HepG2 (cell line): ENCODE results near the gene STK10. TPM values are rescaled to one million over a fixed set of nuclear protein-coding genes. Genes with fewer than 3 reads are reported as not detected.

Experiments
- ATAC-seq: fragments of 200-7000 bp; cut with Tn5 transposase; 3 replicates; pipeline ENCODE4 v1.9.1; 2020; ENCODE audit warnings: mild to moderate bottlenecking, moderate library complexity
- BruUV-seq: library from RNA; stranded (reverse); fragments of 400-500 nt; replicated peaks from 2 replicates; lab custom pipeline; 2021; lab: Mats Ljungman, UMichigan
- CTCF ChIA-PET: fragments of 300-600 bp; formaldehyde crosslinking; extraction: SDS; loops from one replicate; lab custom pipeline; 2021; ENCODE audit warnings: low total read pairs, inconsistent platforms, low intra/inter-chr PET ratio; lab: Yijun Ruan, JAX
- POLR2A ChIA-PET: fragments of 350-600 bp; sonication (Branson Sonifier 250); formaldehyde crosslinking; loops from one replicate; lab custom pipeline; 2020; ENCODE audit warnings: antibody characterized with exemption, inconsistent platforms; lab: Yijun Ruan, JAX
- DNase-seq: peaks from one replicate; pipeline ENCODE4 v3.0.0-alpha.2; 2015; ENCODE audit warnings: low spot score
- FAIRE-seq: peaks from 3 replicates; lab custom pipeline; 2011; peaks lifted over from hg19 to GRCh38; lab: Jason Lieb, UNC
- H2AFZ ChIP-seq: one replicate; pipeline ENCODE4 v1.6.1; 2011; ENCODE audit warnings: low read length, inconsistent platforms
- H3K27ac ChIP-seq: fragments of 300-600 bp; 3 replicates; pipeline ENCODE4 v1.8.0; 2011; ENCODE audit warnings: mixed run types, mild to moderate bottlenecking, mixed read lengths, low read length, inconsistent platforms; ENCODE audit not compliant: insufficient read depth; ENCODE audit errors: extremely low read length
- H3K27me3 ChIP-seq, 2 experiments: fragments of 200-600 bp in 1 of 2; 2 replicates in 1 of 2; 3 replicates in 1 of 2; pipeline versions ENCODE4 v1.6.0 to v1.8.0; 2011; ENCODE audit warnings: low read length in 2 of 2, mild to moderate bottlenecking in 2 of 2, moderate library complexity in 2 of 2, inconsistent platforms in 1 of 2; ENCODE audit not compliant: insufficient read depth in 2 of 2, control insufficient read depth in 1 of 2
- H3K36me3 ChIP-seq, 2 experiments: fragments of 200-600 bp in 1 of 2; replicated peaks in 1 of 2; 2 replicates in 1 of 2; 3 replicates in 1 of 2; pipeline versions ENCODE4 v1.5.1 to v1.8.0; 2011; ENCODE audit warnings: low read length in 2 of 2, inconsistent platforms in 1 of 2; ENCODE audit not compliant: insufficient read depth in 2 of 2, control insufficient read depth in 1 of 2
- H3K4me1 ChIP-seq: 2 replicates; pipeline ENCODE4 v1.5.1; 2012; ENCODE audit warnings: low read length, inconsistent platforms; ENCODE audit not compliant: insufficient read depth
- H3K4me2 ChIP-seq: 2 replicates; pipeline ENCODE4 v1.6.0; 2011; ENCODE audit warnings: low read depth, low read length, inconsistent platforms
- H3K4me3 ChIP-seq, 3 experiments: fragments of 200-600 bp in 1 of 3; sonication (generic), shearing (Covaris generic) in 1 of 3; replicated peaks in 1 of 3; 2 replicates each; pipeline ENCODE4 v1.5.1; 2011 to 2016; ENCODE audit warnings: low read length in 3 of 3, inconsistent platforms in 2 of 3, low read depth in 2 of 3, mild to moderate bottlenecking in 2 of 3, control low read depth in 1 of 3, mixed read lengths in 1 of 3; ENCODE audit not compliant: insufficient read depth in 1 of 3
- H3K79me2 ChIP-seq: one replicate; pipeline ENCODE4 v1.6.1; 2011; ENCODE audit warnings: low read length, inconsistent platforms; ENCODE audit not compliant: insufficient read depth
- H3K9ac ChIP-seq: 2 replicates; pipeline ENCODE4 v1.6.0; 2011; ENCODE audit warnings: mild to moderate bottlenecking, low read depth, low read length, inconsistent platforms; ENCODE audit not compliant: insufficient read depth
- H3K9me3 ChIP-seq: 2 replicates; pipeline ENCODE4 v1.5.1; 2012; ENCODE audit warnings: mild to moderate bottlenecking, low read length
- H4K20me1 ChIP-seq: 2 replicates; pipeline ENCODE4 v1.6.0; 2011; ENCODE audit warnings: inconsistent platforms, mild to moderate bottlenecking, low read length, moderate library complexity; ENCODE audit not compliant: insufficient read depth
- CBFB ChIP-seq: sonication (generic); formaldehyde crosslinking; IDR thresholded peaks from 2 replicates; pipeline ENCODE4 v1.4.0; 2020; ENCODE audit warnings: missing genetic modification reagents
- DPF2 ChIP-seq: sonication (generic); formaldehyde crosslinking; IDR thresholded peaks from 2 replicates; pipeline ENCODE4 v1.4.0; 2020; ENCODE audit warnings: mild to moderate bottlenecking, low read depth, missing genetic modification reagents, borderline replicate concordance
- NFYC ChIP-seq: IDR thresholded peaks from 2 replicates; pipeline ENCODE4 v1.6.1; 2016; ENCODE audit warnings: missing genetic modification reagents, missing compliant biosample characterization
- TBX3 ChIP-seq: fragments of 450-650 bp; IDR thresholded peaks from 2 replicates; pipeline ENCODE4 v1.6.1; 2017; ENCODE audit warnings: antibody characterized with exemption, mild to moderate bottlenecking, inconsistent platforms, borderline replicate concordance
- ZFAT ChIP-seq: sonication (generic); formaldehyde crosslinking; conservative IDR thresholded peaks from 2 replicates; pipeline ENCODE4 v1.8.1; 2023; ENCODE audit warnings: missing genetic modification reagents, inconsistent platforms
- ZNF747 ChIP-seq: sonication (generic); formaldehyde crosslinking; IDR thresholded peaks from 2 replicates; pipeline ENCODE4 v1.8.1; 2023; ENCODE audit warnings: missing genetic modification reagents, mild to moderate bottlenecking, borderline replicate concordance
- WGBS: methylation state at CpG from one replicate; pipeline ENCODE4 v1.1.6; 2017; ENCODE audit warnings: low lambda C conversion rate; 5-methylcytosine and 5-hydroxymethylcytosine counted together
- in situ Hi-C: cut with HindIII; loops from 2 replicates; pipeline ENCODE4 v1.10.0; 2017; ENCODE audit warnings: low pct_unique_long_range_greater_than_20kb; ENCODE audit not compliant: extremely low pct_ligation_motif_present
- intact Hi-C: fragments of 100-400 bp; cut with micrococcal nuclease; formaldehyde crosslinking; loops from one replicate; pipeline ENCODE4 v1.10.0; 2022; ENCODE audit not compliant: unreplicated experiment
- polyA plus RNA-seq, 8 experiments: library from polyadenylated mRNA; depleted of rRNA in 3 of 8; stranded (reverse) in 7 of 8; unstranded in 1 of 8; fragments of >200 nt; fragmentation: Illumina TruSeq in 4 of 8; extraction: Trizol in 4 of 8; gene quantifications; 2 replicates each; pipeline versions ENCODE4 v1.2.1 to v1.2.3, GENCODE V29; 2011 to 2016; ENCODE audit warnings: low read depth in 4 of 8, missing spikeins in 1 of 8, mixed read lengths in 1 of 8; ENCODE audit not compliant: insufficient read depth in 1 of 8
- total RNA-seq, 5 experiments: library from RNA; depleted of rRNA; stranded (reverse); fragments of >200 nt; fragmentation: Illumina TruSeq; extraction: Trizol; gene quantifications; 2 replicates each; pipeline ENCODE4 v1.2.3, GENCODE V29; 2016; ENCODE audit warnings: low read depth in 1 of 5
- TF ChIP-seq, protein P1 (sequence below), 2 experiments: sonication (generic) in 1 of 2; formaldehyde crosslinking in 1 of 2; IDR thresholded peaks; 2 replicates each; pipeline versions ENCODE4 v1.6.1 to v1.9.0; 2014 to 2022; ENCODE audit warnings: antibody characterized with exemption in 1 of 2, borderline replicate concordance in 1 of 2, inconsistent platforms in 1 of 2, low read depth in 1 of 2, missing genetic modification reagents in 1 of 2
- TF ChIP-seq, protein P2 (sequence below): IDR thresholded peaks from 2 replicates; pipeline ENCODE4 v1.6.1; 2016; ENCODE audit warnings: low read depth, missing genetic modification reagents, missing compliant biosample characterization
- TF ChIP-seq, protein P3 (sequence below): sonication (generic); formaldehyde crosslinking; IDR thresholded peaks from 2 replicates; pipeline ENCODE4 v1.5.0; 2020; ENCODE audit warnings: mild to moderate bottlenecking, missing genetic modification reagents

The STK10 gene
- total and polyA plus RNA-seq, 2 of the 13 experiments (the other 11 are each of a cell fraction or from before 2014, with no cell fraction given) = 7.0 to 7.2 TPM

DNA sequence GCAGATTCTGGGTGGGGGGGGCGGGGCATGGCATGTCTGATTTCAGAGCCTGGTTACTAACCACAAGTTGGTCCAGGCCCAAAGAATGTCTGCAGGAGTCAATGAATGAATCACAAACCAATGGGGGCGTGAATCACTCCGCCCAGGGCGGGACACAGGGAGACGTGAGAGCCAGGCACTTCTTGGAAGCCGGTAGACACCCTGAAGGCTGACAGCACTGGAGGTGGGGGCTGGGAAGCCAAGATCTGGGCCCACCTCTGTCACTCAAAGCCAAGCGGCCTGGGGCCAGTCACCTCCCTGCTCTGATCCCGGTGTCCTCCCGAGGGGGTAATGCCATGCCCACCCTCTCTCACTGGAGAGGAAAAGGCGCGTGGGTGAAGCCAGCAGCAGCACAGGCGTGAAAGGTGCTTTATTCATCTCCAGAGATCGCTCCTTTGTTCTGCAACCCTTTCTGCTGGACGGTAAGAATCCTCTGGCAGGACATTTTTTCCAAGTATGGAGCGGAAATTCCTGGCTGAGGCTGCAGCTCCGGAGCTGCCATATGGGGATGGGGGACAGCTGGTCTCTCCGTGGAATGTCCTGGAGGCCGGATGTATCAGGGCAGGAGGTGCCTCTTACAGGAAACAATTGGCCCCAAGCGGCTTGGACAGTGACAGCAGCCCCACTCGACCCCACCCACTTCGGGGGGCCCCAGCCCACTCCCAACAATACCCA, 85.0 kb downstream of the STK10 start:
- intact Hi-C loops (no loop called here), in situ Hi-C loops (loop anchor here (10.0 kb wide), 1 partner anchor 182 kb away; the partner anchor contains the start of gene UBTD2)
- Histone ChIP-seq H3K36me3 (peaks cover 2 to 6% of the 10 kb centered on the region in 2 experiments; a peak in 2 of 5 replicates), H2AFZ (no peak overlapping the region), H3K4me1 (peaks cover 37% of the 10 kb centered on the region), H4K20me1 (no peaks in the 10 kb centered on the region), H3K9ac (no peak overlapping the region), H3K9me3 (no peaks in the 10 kb centered on the region), H3K4me2 (no peak overlapping the region), H3K79me2 (no peaks in the 10 kb centered on the region), H3K27me3 (no peaks in the 10 kb centered on the region), H3K4me3 (no peak overlapping the region), H3K27ac (no peak overlapping the region)
- POLR2A ChIA-PET = interaction anchor here (1.3 kb wide), 1 partner anchor 85 kb away, joined by 3 read pairs; the partner anchor contains the start of gene STK10
- DNase-seq = no peak
- WGBS = 88% methylated on average over 15 of the region's 21 CpGs
- no peak for ATAC-seq
- FAIRE-seq = no peak
- CTCF ChIA-PET = no interaction called here
- no TSS peak for BruUV-seq
- TF ChIP-seq ZFAT (CRISPR knock-in tag) = no peak
- no peak for TF ChIP-seq TBX3
- TF ChIP-seq NFYC (CRISPR knock-in tag) = no peak
- no peak for TF ChIP-seq ZNF747 (CRISPR knock-in tag)
- no peak for TF ChIP-seq DPF2 (CRISPR knock-in tag)
- TF ChIP-seq, protein P1, sequence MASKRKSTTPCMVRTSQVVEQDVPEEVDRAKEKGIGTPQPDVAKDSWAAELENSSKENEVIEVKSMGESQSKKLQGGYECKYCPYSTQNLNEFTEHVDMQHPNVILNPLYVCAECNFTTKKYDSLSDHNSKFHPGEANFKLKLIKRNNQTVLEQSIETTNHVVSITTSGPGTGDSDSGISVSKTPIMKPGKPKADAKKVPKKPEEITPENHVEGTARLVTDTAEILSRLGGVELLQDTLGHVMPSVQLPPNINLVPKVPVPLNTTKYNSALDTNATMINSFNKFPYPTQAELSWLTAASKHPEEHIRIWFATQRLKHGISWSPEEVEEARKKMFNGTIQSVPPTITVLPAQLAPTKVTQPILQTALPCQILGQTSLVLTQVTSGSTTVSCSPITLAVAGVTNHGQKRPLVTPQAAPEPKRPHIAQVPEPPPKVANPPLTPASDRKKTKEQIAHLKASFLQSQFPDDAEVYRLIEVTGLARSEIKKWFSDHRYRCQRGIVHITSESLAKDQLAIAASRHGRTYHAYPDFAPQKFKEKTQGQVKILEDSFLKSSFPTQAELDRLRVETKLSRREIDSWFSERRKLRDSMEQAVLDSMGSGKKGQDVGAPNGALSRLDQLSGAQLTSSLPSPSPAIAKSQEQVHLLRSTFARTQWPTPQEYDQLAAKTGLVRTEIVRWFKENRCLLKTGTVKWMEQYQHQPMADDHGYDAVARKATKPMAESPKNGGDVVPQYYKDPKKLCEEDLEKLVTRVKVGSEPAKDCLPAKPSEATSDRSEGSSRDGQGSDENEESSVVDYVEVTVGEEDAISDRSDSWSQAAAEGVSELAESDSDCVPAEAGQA (IDR thresholded peaks at IDR 0.05; ENCODE audit: low read depth) = no peak
- TF ChIP-seq, protein P1 (CRISPR knock-in tag; IDR thresholded peaks at IDR 0.05; ENCODE audit: borderline replicate concordance) = no peak
- no peak for TF ChIP-seq CBFB (CRISPR knock-in tag)
- TF ChIP-seq, protein P2, sequence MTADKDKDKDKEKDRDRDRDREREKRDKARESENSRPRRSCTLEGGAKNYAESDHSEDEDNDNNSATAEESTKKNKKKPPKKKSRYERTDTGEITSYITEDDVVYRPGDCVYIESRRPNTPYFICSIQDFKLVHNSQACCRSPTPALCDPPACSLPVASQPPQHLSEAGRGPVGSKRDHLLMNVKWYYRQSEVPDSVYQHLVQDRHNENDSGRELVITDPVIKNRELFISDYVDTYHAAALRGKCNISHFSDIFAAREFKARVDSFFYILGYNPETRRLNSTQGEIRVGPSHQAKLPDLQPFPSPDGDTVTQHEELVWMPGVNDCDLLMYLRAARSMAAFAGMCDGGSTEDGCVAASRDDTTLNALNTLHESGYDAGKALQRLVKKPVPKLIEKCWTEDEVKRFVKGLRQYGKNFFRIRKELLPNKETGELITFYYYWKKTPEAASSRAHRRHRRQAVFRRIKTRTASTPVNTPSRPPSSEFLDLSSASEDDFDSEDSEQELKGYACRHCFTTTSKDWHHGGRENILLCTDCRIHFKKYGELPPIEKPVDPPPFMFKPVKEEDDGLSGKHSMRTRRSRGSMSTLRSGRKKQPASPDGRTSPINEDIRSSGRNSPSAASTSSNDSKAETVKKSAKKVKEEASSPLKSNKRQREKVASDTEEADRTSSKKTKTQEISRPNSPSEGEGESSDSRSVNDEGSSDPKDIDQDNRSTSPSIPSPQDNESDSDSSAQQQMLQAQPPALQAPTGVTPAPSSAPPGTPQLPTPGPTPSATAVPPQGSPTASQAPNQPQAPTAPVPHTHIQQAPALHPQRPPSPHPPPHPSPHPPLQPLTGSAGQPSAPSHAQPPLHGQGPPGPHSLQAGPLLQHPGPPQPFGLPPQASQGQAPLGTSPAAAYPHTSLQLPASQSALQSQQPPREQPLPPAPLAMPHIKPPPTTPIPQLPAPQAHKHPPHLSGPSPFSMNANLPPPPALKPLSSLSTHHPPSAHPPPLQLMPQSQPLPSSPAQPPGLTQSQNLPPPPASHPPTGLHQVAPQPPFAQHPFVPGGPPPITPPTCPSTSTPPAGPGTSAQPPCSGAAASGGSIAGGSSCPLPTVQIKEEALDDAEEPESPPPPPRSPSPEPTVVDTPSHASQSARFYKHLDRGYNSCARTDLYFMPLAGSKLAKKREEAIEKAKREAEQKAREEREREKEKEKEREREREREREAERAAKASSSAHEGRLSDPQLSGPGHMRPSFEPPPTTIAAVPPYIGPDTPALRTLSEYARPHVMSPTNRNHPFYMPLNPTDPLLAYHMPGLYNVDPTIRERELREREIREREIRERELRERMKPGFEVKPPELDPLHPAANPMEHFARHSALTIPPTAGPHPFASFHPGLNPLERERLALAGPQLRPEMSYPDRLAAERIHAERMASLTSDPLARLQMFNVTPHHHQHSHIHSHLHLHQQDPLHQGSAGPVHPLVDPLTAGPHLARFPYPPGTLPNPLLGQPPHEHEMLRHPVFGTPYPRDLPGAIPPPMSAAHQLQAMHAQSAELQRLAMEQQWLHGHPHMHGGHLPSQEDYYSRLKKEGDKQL (CRISPR knock-in tag) = no peak
- TF ChIP-seq, protein P3, sequence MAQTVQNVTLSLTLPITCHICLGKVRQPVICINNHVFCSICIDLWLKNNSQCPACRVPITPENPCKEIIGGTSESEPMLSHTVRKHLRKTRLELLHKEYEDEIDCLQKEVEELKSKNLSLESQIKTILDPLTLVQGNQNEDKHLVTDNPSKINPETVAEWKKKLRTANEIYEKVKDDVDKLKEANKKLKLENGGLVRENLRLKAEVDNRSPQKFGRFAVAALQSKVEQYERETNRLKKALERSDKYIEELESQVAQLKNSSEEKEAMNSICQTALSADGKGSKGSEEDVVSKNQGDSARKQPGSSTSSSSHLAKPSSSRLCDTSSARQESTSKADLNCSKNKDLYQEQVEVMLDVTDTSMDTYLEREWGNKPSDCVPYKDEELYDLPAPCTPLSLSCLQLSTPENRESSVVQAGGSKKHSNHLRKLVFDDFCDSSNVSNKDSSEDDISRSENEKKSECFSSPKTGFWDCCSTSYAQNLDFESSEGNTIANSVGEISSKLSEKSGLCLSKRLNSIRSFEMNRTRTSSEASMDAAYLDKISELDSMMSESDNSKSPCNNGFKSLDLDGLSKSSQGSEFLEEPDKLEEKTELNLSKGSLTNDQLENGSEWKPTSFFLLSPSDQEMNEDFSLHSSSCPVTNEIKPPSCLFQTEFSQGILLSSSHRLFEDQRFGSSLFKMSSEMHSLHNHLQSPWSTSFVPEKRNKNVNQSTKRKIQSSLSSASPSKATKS (CRISPR knock-in tag) = no peak
